ENCODE data around the gene SETD7.
A peak's percentile ranks its signal among the peaks of the same experiment; 100 is the strongest.

SETD7 gene

GRCh38 chr4:139556071-139556723, at the start of gene SETD7:
SETD7 (minus strand) TSS chr4:139556219; CDS start chr4:139556137, 82 bp downstream.
- POLR2A ChIA-PET = no interaction called here
- TF ChIP-seq CTCF (IDR thresholded peaks at IDR 0.05; ENCODE audit: control extremely low read depth, extremely low read depth, low read depth, missing control alignments) = no peak
- CTCF ChIA-PET = interaction anchor here (0.7 to 1.7 kb wide), 5 partner anchors 9 to 110 kb away, joined by 3 to 6 read pairs (median 3); no protein-coding TSS in a partner anchor
- DNase-seq (ENCODE audit: extremely low spot score) = peak; percentile 60

GRCh38 chr4:139605516-139605915, 49.5 kb upstream of the SETD7 start:
- CTCF ChIA-PET = interaction anchor here (1.0 to 5.7 kb wide), 7 partner anchors 12 to 754 kb away, joined by 3 to 66 read pairs (median 3); no protein-coding TSS in a partner anchor
- DNase-seq (ENCODE audit: extremely low spot score) = no peak
- POLR2A ChIA-PET = no interaction called here
- no peak for TF ChIP-seq CTCF (IDR thresholded peaks at IDR 0.05; ENCODE audit: control extremely low read depth, extremely low read depth, low read depth, missing control alignments)

DNA sequence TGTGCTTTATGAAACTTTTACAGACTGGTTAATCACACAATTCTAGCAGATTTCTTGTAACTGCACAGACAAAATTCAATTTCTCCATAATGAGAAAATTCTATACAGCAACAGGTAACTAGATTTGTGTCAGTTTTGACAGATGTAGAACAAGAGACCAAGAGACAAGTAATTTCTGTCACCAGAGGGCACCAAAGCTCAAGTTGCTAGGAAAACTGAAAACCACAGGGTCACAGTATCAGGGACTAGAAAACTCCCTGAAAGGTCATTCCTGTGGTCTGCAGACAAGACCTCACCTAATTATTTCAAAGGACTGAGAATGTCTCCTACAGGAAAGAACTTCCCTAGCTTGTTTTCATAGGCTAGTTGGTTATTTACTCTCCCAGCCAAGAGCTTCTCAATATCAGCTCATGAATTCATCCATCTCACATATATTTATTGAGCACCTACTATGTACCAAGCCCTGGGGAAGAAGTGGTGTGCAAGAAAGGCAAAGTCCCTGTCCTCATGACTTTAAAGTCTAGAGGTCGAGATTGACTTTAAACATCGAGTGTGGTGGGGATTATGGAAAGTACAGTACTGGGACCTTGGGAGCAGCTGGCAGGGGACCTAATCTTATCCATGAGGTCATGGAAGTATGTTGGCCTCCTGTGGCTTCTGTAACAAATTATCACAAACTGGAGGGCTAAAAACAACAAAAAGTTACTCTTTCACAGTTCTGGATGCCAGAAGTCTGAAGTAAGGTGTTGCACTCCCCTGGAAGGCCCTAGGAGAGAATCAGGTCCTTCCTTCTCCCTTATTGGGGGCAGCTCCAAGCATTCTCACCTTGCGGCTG, 47.8 kb upstream of the SETD7 start:
- TF ChIP-seq CTCF (IDR thresholded peaks at IDR 0.05; ENCODE audit: control extremely low read depth, extremely low read depth, low read depth, missing control alignments) = peak; percentile 59
- ChIA-PET POLR2A (no interaction called here), CTCF (interaction anchor here (0.7 to 5.7 kb wide), 33 partner anchors 8 to 1279 kb away, joined by 3 to 66 read pairs (median 4); partner anchors contain the start of gene MGST2)
- peak; percentile 45 for DNase-seq (ENCODE audit: extremely low spot score)

GRCh38 chr4:139602776-139603360, 46.8 kb upstream of the SETD7 start:
- no peak for DNase-seq (ENCODE audit: extremely low spot score)
- ChIA-PET POLR2A (no interaction called here), CTCF (interaction anchor here (0.8 to 5.7 kb wide), 26 partner anchors 8 to 1285 kb away, joined by 3 to 66 read pairs (median 5); partner anchors contain the start of gene MGST2)
- no peak for TF ChIP-seq CTCF (IDR thresholded peaks at IDR 0.05; ENCODE audit: control extremely low read depth, extremely low read depth, low read depth, missing control alignments)

- DNase-seq (ENCODE audit: extremely low spot score) = no peak
- POLR2A ChIA-PET = no interaction called here
- no peak for TF ChIP-seq CTCF (IDR thresholded peaks at IDR 0.05; ENCODE audit: control extremely low read depth, extremely low read depth, low read depth, missing control alignments)
- CTCF ChIA-PET = interaction anchor here (0.8 kb wide), 1 partner anchor 51 kb away, joined by 5 read pairs; no protein-coding TSS in a partner anchor
These were observed 44.6 kb upstream of the SETD7 start for GRCh38 chr4:139600662-139601061.
